GM23248 (cell line): Measurements from ENCODE around the gene ARHGAP8.

ENCODE experiments used
- EZH2 ChIP-seq: fragments of 200-600 bp; sonication (generic); IDR thresholded peaks from 2 replicates; pipeline ENCODE4 v1.6.1; 2018; ENCODE audit warnings: antibody characterized with exemption, mild to moderate bottlenecking; ENCODE audit not compliant: insufficient read depth, poor library complexity, severe bottlenecking
- EZH2phosphoT487 ChIP-seq: fragments of 200-600 bp; sonication (generic); IDR thresholded peaks from 2 replicates; pipeline ENCODE4 v1.6.1; 2018; ENCODE audit warnings: antibody characterized with exemption, moderate library complexity, mild to moderate bottlenecking, low read depth; ENCODE audit not compliant: insufficient read depth

GRCh38 chr22:44847892-44848291 is 95.5 kb downstream of the ARHGAP8 start:
- TF ChIP-seq EZH2 (no peak), EZH2phosphoT487 (no peak)
